Memory B cell (primary cell): ENCODE measurements around the gene RIPK1.
"Not testable (repeated sequence)": the region's sequence is repeated elsewhere in the genome, so short reads cannot be mapped to it uniquely, and the experiment has no call there.

Experiments used
- ATAC-seq: fragments of 150-1000 bp; cut with Tn5 transposase; 2 replicates; pipeline ENCODE4 v1.10.0; 2021; ENCODE audit warnings: low read depth, mild to moderate bottlenecking, moderate library complexity
- DNase-seq, 2 donors: peaks; one replicate each; pipeline ENCODE4 v3.0.0; 2022; ENCODE audit warnings: low spot score in 2 of 2
- H3K27ac Mint-ChIP-seq: one replicate; pipeline ENCODE4 v1.8.0; 2022; ENCODE audit warnings: mild to moderate bottlenecking, moderate library complexity, mixed read lengths
- H3K27me3 Mint-ChIP-seq: one replicate; pipeline ENCODE4 v1.8.0; 2022; ENCODE audit warnings: mixed read lengths
- H3K36me3 Mint-ChIP-seq: one replicate; pipeline ENCODE4 v1.8.0; 2022; ENCODE audit warnings: mild to moderate bottlenecking, mixed read lengths
- H3K4me1 Mint-ChIP-seq: one replicate; pipeline ENCODE4 v1.8.0; 2022; ENCODE audit warnings: mixed read lengths
- H3K4me3 Mint-ChIP-seq: one replicate; pipeline ENCODE4 v1.8.0; 2022; ENCODE audit warnings: mild to moderate bottlenecking, moderate library complexity, mixed read lengths
- H3K9me3 Mint-ChIP-seq: one replicate; pipeline ENCODE4 v1.8.0; 2022; ENCODE audit warnings: mixed read lengths

RIPK1 gene

GRCh38 chr6:3036861-3037637 is 31.2 kb upstream of the RIPK1 start:
- Mint-ChIP-seq H3K27me3 (no peaks in the 10 kb centered on the region), H3K4me3 (no peak overlapping the region), H3K9me3 (no peaks in the 10 kb centered on the region), H3K36me3 (no peaks in the 10 kb centered on the region), H3K4me1 (no peaks in the 10 kb centered on the region), H3K27ac (no peak overlapping the region)
- ATAC-seq (no peak), DNase-seq (no peak)

GRCh38 chr6:3037638-3038365 is 30.5 kb upstream of the RIPK1 start:
- ATAC-seq (no peak), DNase-seq (no peak)
- no peaks in the 10 kb centered on the region for H3K9me3 Mint-ChIP-seq
- H3K4me1 Mint-ChIP-seq, result no peaks in the 10 kb centered on the region
- H3K27me3 Mint-ChIP-seq, result no peaks in the 10 kb centered on the region
- H3K36me3 Mint-ChIP-seq, result no peaks in the 10 kb centered on the region
- H3K27ac Mint-ChIP-seq, result no peak overlapping the region
- H3K4me3 Mint-ChIP-seq, result no peak overlapping the region

- H3K4me3 Mint-ChIP-seq, result no peak overlapping the region
- H3K27ac Mint-ChIP-seq, result no peak overlapping the region
- no peaks in the 10 kb centered on the region for H3K4me1 Mint-ChIP-seq
- H3K27me3 Mint-ChIP-seq, result no peaks in the 10 kb centered on the region
- no peak for ATAC-seq
- no peak for DNase-seq
- H3K36me3 Mint-ChIP-seq, result no peaks in the 10 kb centered on the region
- no peaks in the 10 kb centered on the region for H3K9me3 Mint-ChIP-seq
These were observed 28.9 kb upstream of the RIPK1 start for GRCh38 chr6:3039384-3039783.

- Mint-ChIP-seq H3K36me3 (no peaks in the 10 kb centered on the region), H3K27me3 (no peaks in the 10 kb centered on the region), H3K4me3 (no peak overlapping the region), H3K4me1 (no peaks in the 10 kb centered on the region), H3K27ac (no peak overlapping the region), H3K9me3 (no peaks in the 10 kb centered on the region)
- DNase-seq (no peak), ATAC-seq (no peak)
These were observed 27.1 kb upstream of the RIPK1 start for GRCh38 chr6:3041147-3041546.

- ATAC-seq, result no peak
- no peaks in the 10 kb centered on the region for H3K36me3 Mint-ChIP-seq
- no peak overlapping the region for H3K27ac Mint-ChIP-seq
- H3K4me3 Mint-ChIP-seq, result no peak overlapping the region
- no peaks in the 10 kb centered on the region for H3K4me1 Mint-ChIP-seq
- no peaks in the 10 kb centered on the region for H3K9me3 Mint-ChIP-seq
- H3K27me3 Mint-ChIP-seq, result no peaks in the 10 kb centered on the region
- DNase-seq, result no peak
These were observed 26.7 kb upstream of the RIPK1 start for GRCh38 chr6:3041606-3042005.

GRCh38 chr6:3045369-3045768 is 22.9 kb upstream of the RIPK1 start:
- H3K36me3 Mint-ChIP-seq, result no peaks in the 10 kb centered on the region
- no peak for DNase-seq
- no peak for ATAC-seq
- H3K27me3 Mint-ChIP-seq, result no peaks in the 10 kb centered on the region
- peaks cover 2% of the 10 kb centered on the region for H3K4me1 Mint-ChIP-seq
- H3K9me3 Mint-ChIP-seq, result no peaks in the 10 kb centered on the region
- H3K4me3 Mint-ChIP-seq, result no peak overlapping the region
- H3K27ac Mint-ChIP-seq, result no peak overlapping the region

- H3K27ac Mint-ChIP-seq, result no peak overlapping the region
- peaks cover 2% of the 10 kb centered on the region for H3K4me1 Mint-ChIP-seq
- no peak for DNase-seq
- no peaks in the 10 kb centered on the region for H3K9me3 Mint-ChIP-seq
- H3K4me3 Mint-ChIP-seq, result no peak overlapping the region
- no peak for ATAC-seq
- no peaks in the 10 kb centered on the region for H3K27me3 Mint-ChIP-seq
- no peaks in the 10 kb centered on the region for H3K36me3 Mint-ChIP-seq
These were observed 22.5 kb upstream of the RIPK1 start for GRCh38 chr6:3045777-3046176.

- ATAC-seq (no peak), DNase-seq (no peak)
- no peaks in the 10 kb centered on the region for H3K9me3 Mint-ChIP-seq
- H3K27ac Mint-ChIP-seq, result no peak overlapping the region
- H3K4me1 Mint-ChIP-seq, result peaks cover 2% of the 10 kb centered on the region
- no peaks in the 10 kb centered on the region for H3K36me3 Mint-ChIP-seq
- no peaks in the 10 kb centered on the region for H3K27me3 Mint-ChIP-seq
- no peak overlapping the region for H3K4me3 Mint-ChIP-seq
These were observed 22.0 kb upstream of the RIPK1 start for GRCh38 chr6:3046295-3046694.

GRCh38 chr6:3048009-3048408 is 20.3 kb upstream of the RIPK1 start:
- H3K36me3 Mint-ChIP-seq, H3K27me3 Mint-ChIP-seq, H3K9me3 Mint-ChIP-seq, DNase-seq, H3K4me1 Mint-ChIP-seq, ATAC-seq, H3K27ac Mint-ChIP-seq, H3K4me3 Mint-ChIP-seq: not testable (repeated sequence)

GRCh38 chr6:3052481-3053230 is 15.6 kb upstream of the RIPK1 start:
- Mint-ChIP-seq H3K27ac (no peak overlapping the region), H3K4me3 (peak overlapping the region; percentile 74), H3K4me1 (peaks cover 7% of the 10 kb centered on the region), H3K27me3 (no peaks in the 10 kb centered on the region), H3K36me3 (no peaks in the 10 kb centered on the region), H3K9me3 (no peaks in the 10 kb centered on the region)
- no peak for ATAC-seq
- DNase-seq, result no peak

GRCh38 chr6:3053231-3053508 is 15.1 kb upstream of the RIPK1 start:
- Mint-ChIP-seq H3K27me3 (no peaks in the 10 kb centered on the region), H3K4me3 (peak overlapping the region; percentile 74), H3K9me3 (no peaks in the 10 kb centered on the region), H3K27ac (no peak overlapping the region), H3K4me1 (peaks cover 7% of the 10 kb centered on the region), H3K36me3 (no peaks in the 10 kb centered on the region)
- no peak for ATAC-seq
- no peak for DNase-seq

- not testable (repeated sequence) for H3K27me3 Mint-ChIP-seq, H3K9me3 Mint-ChIP-seq, H3K27ac Mint-ChIP-seq, H3K36me3 Mint-ChIP-seq, H3K4me1 Mint-ChIP-seq, ATAC-seq, DNase-seq
- peak overlapping the region; percentile 74 for H3K4me3 Mint-ChIP-seq
These were observed 13.8 kb upstream of the RIPK1 start for GRCh38 chr6:3054229-3055157.

- H3K4me3 Mint-ChIP-seq, H3K36me3 Mint-ChIP-seq, H3K27me3 Mint-ChIP-seq, H3K9me3 Mint-ChIP-seq, DNase-seq, H3K27ac Mint-ChIP-seq, H3K4me1 Mint-ChIP-seq, ATAC-seq: not testable (repeated sequence)
These were observed 13.2 kb upstream of the RIPK1 start for GRCh38 chr6:3055158-3055499.
